ENCODE data around the gene DIP2B. TPM values are rescaled to one million over a fixed set of nuclear protein-coding genes. Genes with fewer than 3 reads are reported as not detected.

The DIP2B gene
- total and polyA plus RNA-seq, 2 of the 13 experiments (the other 11 are each of a cell fraction or from before 2014, with no cell fraction given): 32.1 to 35.8 TPM

DNA sequence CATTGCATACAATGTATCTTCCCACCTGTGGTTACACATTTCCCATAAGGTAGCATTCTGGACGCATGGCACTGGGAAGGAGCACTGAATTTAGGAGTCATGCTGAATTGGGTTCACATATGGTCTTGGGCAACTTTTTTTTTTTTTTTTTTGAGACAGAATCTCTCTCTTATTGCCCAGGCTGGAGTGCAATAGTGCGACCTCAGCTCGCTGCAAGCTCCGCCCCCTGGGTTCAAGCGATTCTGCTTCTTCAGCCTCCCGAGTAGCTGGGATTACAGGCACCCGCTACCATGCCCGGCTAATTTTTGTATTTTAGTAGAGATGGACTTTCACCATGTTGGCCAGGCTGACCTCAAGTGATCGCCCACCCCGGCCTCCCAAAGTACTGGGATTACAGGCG lies 13.3 kb downstream of the DIP2B start:
- no peaks in the 10 kb centered on the region for H3K27me3 ChIP-seq (ENCODE audit: control insufficient read depth in 1 of 2, insufficient read depth in 2 of 2, low read length in 2 of 2)
- no peak overlapping the region for H3K9ac ChIP-seq (ENCODE audit: insufficient read depth, low read depth, low read length)
- H3K27ac ChIP-seq (ENCODE audit: extremely low read length, insufficient read depth, low read length): no peak overlapping the region
- no peak for FAIRE-seq
- WGBS (ENCODE audit: low lambda C conversion rate): 92% methylated on average over 11 of the region's 11 CpGs
- H3K4me2 ChIP-seq (ENCODE audit: low read depth, low read length): no peak overlapping the region
- BruUV-seq (replicated peaks): no TSS peak
- in situ Hi-C loops (cut with HindIII; ENCODE audit: extremely low pct_ligation_motif_present, low pct_unique_long_range_greater_than_20kb): no loop called here
- no peak overlapping the region for H3K4me3 ChIP-seq (replicated peaks in 1 of 3; ENCODE audit: insufficient read depth in 1 of 3, low read depth in 2 of 3, low read length in 3 of 3)
- no peak for DNase-seq (ENCODE audit: low spot score)
- no peaks in the 10 kb centered on the region for H3K9me3 ChIP-seq (ENCODE audit: low read length)
- intact Hi-C loops (cut with micrococcal nuclease; ENCODE audit: unreplicated experiment): no loop called here
- H3K36me3 ChIP-seq (replicated peaks in 1 of 2; ENCODE audit: control insufficient read depth in 1 of 2, insufficient read depth in 2 of 2, low read length in 2 of 2): peaks cover 0 to 5% of the 10 kb centered on the region in 2 experiments; a peak in 1 of 5 replicates
- peaks cover 2% of the 10 kb centered on the region; the same call in 1 of the 2 replicates for H4K20me1 ChIP-seq (ENCODE audit: insufficient read depth, low read length)
- H3K79me2 ChIP-seq (ENCODE audit: insufficient read depth, low read length): peaks cover 96% of the 10 kb centered on the region
- CTCF ChIA-PET (ENCODE audit: low intra/inter-chr PET ratio, low total read pairs): no interaction called here
- TF ChIP-seq DPF2 (CRISPR knock-in tag; IDR thresholded peaks at IDR 0.05; ENCODE audit: borderline replicate concordance, low read depth): no peak
- no peak for TF ChIP-seq SCMH1 (CRISPR knock-in tag; IDR thresholded peaks at IDR 0.05; ENCODE audit: borderline replicate concordance)
- TF ChIP-seq ZNF883 (CRISPR knock-in tag; IDR thresholded peaks at IDR 0.05; ENCODE audit: not compliant biosample characterization): no peak
- TF ChIP-seq FOXP1 (IDR thresholded peaks at IDR 0.05): no peak
- no peak for TF ChIP-seq FOXP1 (CRISPR knock-in tag; IDR thresholded peaks at IDR 0.05)
- TF ChIP-seq ZNF740 (CRISPR knock-in tag; IDR thresholded peaks at IDR 0.05): no peak
- no peak for TF ChIP-seq EED (CRISPR knock-in tag; IDR thresholded peaks at IDR 0.05)
- TF ChIP-seq HOXA3 (CRISPR knock-in tag; IDR thresholded peaks at IDR 0.05): no peak
- TF ChIP-seq RNF2 (conservative IDR thresholded peaks at IDR 0.05; ENCODE audit: low read depth): no peak
- H2AFZ ChIP-seq (ENCODE audit: low read length): no peak overlapping the region
- ATAC-seq: no peak
- peaks cover 88% of the 10 kb centered on the region for H3K4me1 ChIP-seq (ENCODE audit: insufficient read depth, low read length)
- POLR2A ChIA-PET: no interaction called here

- no peak for FAIRE-seq
Measured at GRCh38 chr12:50519353-50519752, 14.6 kb downstream of the DIP2B start.

More at GRCh38 chr12:50519353-50519752, 14.6 kb downstream of the DIP2B start:
- 79% methylated on average over 1 of the region's 1 CpG for WGBS (ENCODE audit: low lambda C conversion rate)
- Histone ChIP-seq H3K4me2 (ENCODE audit: low read depth, low read length) (no peak overlapping the region), H3K79me2 (ENCODE audit: insufficient read depth, low read length) (peaks cover 97% of the 10 kb centered on the region), H3K27me3 (ENCODE audit: control insufficient read depth in 1 of 2, insufficient read depth in 2 of 2, low read length in 2 of 2) (no peaks in the 10 kb centered on the region), H4K20me1 (ENCODE audit: insufficient read depth, low read length) (0 out of 2 replicates have a peak, but pooled peaks cover 2% of the 10 kb centered on the region), H3K4me3 (replicated peaks in 1 of 3; ENCODE audit: insufficient read depth in 1 of 3, low read depth in 2 of 3, low read length in 3 of 3) (no peak overlapping the region), H2AFZ (ENCODE audit: low read length) (no peak overlapping the region), H3K9me3 (ENCODE audit: low read length) (no peaks in the 10 kb centered on the region), H3K9ac (ENCODE audit: insufficient read depth, low read depth, low read length) (no peak overlapping the region), H3K36me3 (replicated peaks in 1 of 2; ENCODE audit: control insufficient read depth in 1 of 2, insufficient read depth in 2 of 2, low read length in 2 of 2) (peaks cover 0 to 5% of the 10 kb centered on the region in 2 experiments; a peak in 1 of 5 replicates), H3K27ac (ENCODE audit: extremely low read length, insufficient read depth, low read length) (no peak overlapping the region), H3K4me1 (ENCODE audit: insufficient read depth, low read length) (peaks cover 86% of the 10 kb centered on the region)
- no peak for DNase-seq (ENCODE audit: low spot score)
- ChIA-PET CTCF (ENCODE audit: low intra/inter-chr PET ratio, low total read pairs) (no interaction called here), POLR2A (no interaction called here)
- BruUV-seq (replicated peaks): no TSS peak
- no peak for ATAC-seq
- 0 out of 2 replicates have a peak, but pooled peaks have one; percentile 46 for TF ChIP-seq ZNF770 (CRISPR knock-in tag; IDR thresholded peaks at IDR 0.05)
- no peak for TF ChIP-seq TP53 (CRISPR knock-in tag; conservative IDR thresholded peaks at IDR 0.05)
- intact Hi-C loops (cut with micrococcal nuclease; ENCODE audit: unreplicated experiment) (no loop called here), in situ Hi-C loops (cut with HindIII; ENCODE audit: extremely low pct_ligation_motif_present, low pct_unique_long_range_greater_than_20kb) (no loop called here)
